NT2/D1 (cell line): ENCODE results near the gene KCNT1.

Source experiments
- DNase-seq: peaks from one replicate; pipeline ENCODE4 v3.0.0-alpha.2; 2011; ENCODE audit warnings: low read depth, low spot score
- H3K27me3 ChIP-seq: 2 replicates; pipeline ENCODE4 v1.6.0; 2011; ENCODE audit warnings: mild to moderate bottlenecking; ENCODE audit not compliant: insufficient read length, insufficient read depth
- H3K36me3 ChIP-seq: 2 replicates; pipeline ENCODE4 v1.6.1; 2011; ENCODE audit warnings: mild to moderate bottlenecking, low read length, mixed read lengths; ENCODE audit not compliant: insufficient read depth, insufficient read length
- H3K4me1 ChIP-seq: 2 replicates; pipeline ENCODE4 v1.5.1; 2011; ENCODE audit not compliant: insufficient read depth, insufficient read length
- H3K4me3 ChIP-seq: 2 replicates; pipeline ENCODE4 v1.5.1; 2011; ENCODE audit warnings: low read depth; ENCODE audit not compliant: insufficient read length
- H3K9ac ChIP-seq: 2 replicates; pipeline ENCODE4 v1.6.0; 2011; ENCODE audit warnings: low read depth; ENCODE audit not compliant: insufficient read length
- H3K9me3 ChIP-seq: 2 replicates; pipeline ENCODE4 v1.5.1; 2011; ENCODE audit warnings: mild to moderate bottlenecking, low read length; ENCODE audit not compliant: insufficient read depth
- SUZ12 ChIP-seq: IDR thresholded peaks from 2 replicates; pipeline ENCODE4 v1.6.1; 2011; ENCODE audit not compliant: insufficient read length, insufficient read depth; ENCODE audit errors: extremely low read depth
- YY1 ChIP-seq: IDR thresholded peaks from 2 replicates; pipeline ENCODE4 v1.6.1; 2011; ENCODE audit not compliant: insufficient read length, insufficient read depth
- ZNF274 ChIP-seq: IDR thresholded peaks from 2 replicates; pipeline ENCODE4 v1.6.1; 2011; ENCODE audit warnings: mild to moderate bottlenecking, low read depth, low read length

The KCNT1 gene

DNA sequence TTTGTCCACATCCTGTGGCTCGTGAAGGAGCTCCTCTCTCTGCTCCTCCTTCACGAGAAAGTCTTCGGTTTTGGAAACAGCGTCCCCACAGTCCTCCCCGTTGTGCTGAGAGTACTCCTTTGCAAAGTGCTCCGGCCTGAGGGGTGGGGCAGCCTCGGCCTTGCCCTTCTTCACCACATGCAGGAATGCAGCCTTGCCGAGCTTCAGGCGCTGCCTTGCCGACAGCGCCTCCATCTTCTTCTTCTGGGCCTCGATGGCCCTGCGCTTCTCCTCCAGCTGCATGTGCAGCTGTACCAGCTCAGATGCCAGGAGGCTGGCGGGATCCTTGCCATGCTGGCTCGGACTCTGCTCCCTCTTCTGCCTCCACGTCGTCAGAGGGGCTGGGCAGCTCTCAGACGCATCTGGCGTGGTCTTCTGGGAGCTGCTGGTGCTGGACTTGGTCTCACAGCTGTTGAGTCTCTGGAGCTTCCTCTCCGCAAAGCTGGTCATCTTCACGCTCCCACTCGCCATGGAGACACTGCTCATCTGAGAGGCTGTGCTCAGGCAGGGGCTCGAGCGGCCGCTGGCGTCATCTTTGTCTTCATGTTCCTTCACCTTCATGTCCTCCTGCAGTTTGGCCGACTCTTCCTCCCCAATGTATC, 119.9 kb downstream of the KCNT1 start:
- Histone ChIP-seq H3K4me1 (no peaks in the 10 kb centered on the region), H3K36me3 (peaks cover 87% of the 10 kb centered on the region), H3K27me3 (no peaks in the 10 kb centered on the region), H3K4me3 (no peak overlapping the region), H3K9ac (no peak overlapping the region), H3K9me3 (no peaks in the 10 kb centered on the region)
- DNase-seq = no peak
- TF ChIP-seq SUZ12 (no peak), ZNF274 (no peak), YY1 (no peak)

DNA sequence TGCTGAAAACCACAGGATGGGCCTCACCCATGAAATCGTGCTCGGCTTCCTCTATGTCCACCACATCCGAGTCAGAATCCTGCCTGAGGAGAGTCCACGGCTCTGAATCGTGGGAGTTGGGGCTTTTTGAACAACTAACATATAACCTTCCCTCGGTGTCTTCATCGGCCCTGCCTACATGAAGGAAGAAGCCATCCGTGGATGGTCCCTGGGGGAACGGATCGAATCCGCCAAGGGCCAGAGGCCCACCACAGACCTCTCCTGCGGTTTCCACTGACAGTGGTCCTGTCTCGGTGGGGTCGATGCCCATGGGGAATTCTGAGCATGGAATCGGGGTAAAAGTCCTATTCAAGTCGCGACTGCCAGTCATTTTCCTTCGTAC, 120.4 kb downstream of the KCNT1 start:
- Histone ChIP-seq H3K4me1 (no peaks in the 10 kb centered on the region), H3K36me3 (peaks cover 86% of the 10 kb centered on the region)
- TF ChIP-seq SUZ12 = no peak
- no peak for TF ChIP-seq YY1
- no peak for TF ChIP-seq ZNF274

DNA sequence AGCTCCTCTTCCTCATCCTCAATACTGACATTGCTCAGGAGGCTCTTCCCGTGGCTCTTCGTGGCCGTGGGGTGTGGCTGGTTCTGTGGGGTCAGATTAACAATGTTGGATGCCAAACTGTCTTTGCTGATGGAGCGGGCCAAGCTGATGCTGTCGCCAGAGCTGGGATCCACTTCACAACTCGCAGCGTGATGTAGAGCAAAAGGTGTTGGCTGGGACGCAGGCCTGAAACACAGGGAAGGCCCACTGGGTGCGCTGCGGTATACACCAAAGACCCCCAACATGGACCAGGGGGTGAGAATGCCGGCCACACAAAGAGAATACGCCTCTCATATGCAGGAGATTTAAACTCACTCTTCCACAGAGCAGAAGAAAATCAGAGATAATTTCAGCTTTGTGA, 121.1 kb downstream of the KCNT1 start:
- TF ChIP-seq YY1 = no peak
- no peak for TF ChIP-seq ZNF274
- TF ChIP-seq SUZ12 = no peak
- Histone ChIP-seq H3K9me3 (no peaks in the 10 kb centered on the region), H3K4me3 (no peak overlapping the region), H3K4me1 (no peaks in the 10 kb centered on the region), H3K36me3 (peaks cover 83% of the 10 kb centered on the region), H3K27me3 (no peaks in the 10 kb centered on the region), H3K9ac (no peak overlapping the region)
- no peak for DNase-seq

More for the DNA sequence above, 120.4 kb downstream of the KCNT1 start:
- no peak overlapping the region for H3K9ac ChIP-seq
- H3K9me3 ChIP-seq = no peaks in the 10 kb centered on the region
- no peak overlapping the region for H3K4me3 ChIP-seq
- H3K27me3 ChIP-seq = no peaks in the 10 kb centered on the region
- DNase-seq = no peak

DNA sequence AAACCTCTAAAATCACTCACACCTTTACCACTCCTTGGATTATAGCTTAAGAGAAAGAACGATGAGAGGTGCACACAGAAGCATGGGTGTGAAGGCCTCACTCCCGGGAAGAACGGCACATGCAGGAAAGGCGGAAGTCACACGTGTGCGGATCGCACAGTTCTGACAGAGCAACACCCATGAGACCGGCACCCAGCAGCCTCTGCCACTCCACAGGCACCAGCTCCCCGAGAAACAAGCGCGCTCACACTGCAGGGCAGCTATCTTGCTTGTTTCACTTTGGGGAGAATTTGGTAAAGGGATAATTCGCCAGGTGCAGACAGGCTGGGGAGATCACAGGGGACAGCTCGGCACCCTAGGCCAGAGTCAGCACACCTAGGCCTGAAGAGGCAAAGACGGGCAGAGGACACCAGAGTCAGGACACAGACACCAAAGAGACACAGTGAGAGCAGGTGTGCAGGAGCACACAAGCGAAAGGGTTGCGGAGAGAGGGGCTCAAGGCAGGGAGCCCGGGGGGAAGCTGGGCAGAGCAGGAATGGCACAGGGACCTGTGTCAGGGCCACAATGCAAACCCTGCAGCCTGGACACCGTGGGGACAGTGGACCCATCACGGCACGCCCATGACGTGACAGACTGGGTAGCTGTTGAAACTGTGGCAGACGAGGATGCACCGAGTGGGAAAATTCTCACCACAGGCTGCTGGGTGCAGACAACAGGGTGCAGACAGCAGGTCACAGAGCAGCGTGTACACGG, 123.6 kb downstream of the KCNT1 start:
- H3K9ac ChIP-seq = no peak overlapping the region
- H3K36me3 ChIP-seq = peaks cover 65% of the 10 kb centered on the region
- peaks cover 3% of the 10 kb centered on the region for H3K4me1 ChIP-seq
- no peaks in the 10 kb centered on the region for H3K27me3 ChIP-seq
- TF ChIP-seq SUZ12 = no peak
- no peak for TF ChIP-seq YY1
- TF ChIP-seq ZNF274 = no peak
- H3K9me3 ChIP-seq = peaks cover 13% of the 10 kb centered on the region; the same call in 1 of the 2 replicates
- no peak for DNase-seq
- H3K4me3 ChIP-seq = no peak overlapping the region

DNA sequence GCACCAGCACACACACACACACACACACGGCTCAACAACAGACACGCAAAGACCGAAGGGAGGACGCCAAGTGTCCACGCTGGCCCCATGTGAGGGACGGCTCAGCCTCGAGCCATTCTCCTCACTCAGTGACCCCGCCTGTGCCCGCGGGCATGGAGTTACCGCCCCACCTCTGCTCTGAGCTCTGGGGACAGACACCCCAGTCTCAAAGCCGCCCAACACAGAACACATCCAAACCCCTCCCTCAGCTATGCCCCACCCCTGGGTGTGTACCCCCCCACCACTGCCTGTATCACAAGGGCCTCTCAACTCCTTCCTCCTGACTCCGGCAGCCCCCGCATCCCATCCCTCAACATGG, 124.2 kb downstream of the KCNT1 start:
- Histone ChIP-seq H3K36me3 (peaks cover 59% of the 10 kb centered on the region), H3K9me3 (peaks cover 13% of the 10 kb centered on the region; the same call in 1 of the 2 replicates), H3K4me3 (no peak overlapping the region), H3K4me1 (peaks cover 3% of the 10 kb centered on the region), H3K9ac (no peak overlapping the region), H3K27me3 (no peaks in the 10 kb centered on the region)
- TF ChIP-seq SUZ12 (no peak), ZNF274 (no peak), YY1 (no peak)
- DNase-seq = no peak

DNA sequence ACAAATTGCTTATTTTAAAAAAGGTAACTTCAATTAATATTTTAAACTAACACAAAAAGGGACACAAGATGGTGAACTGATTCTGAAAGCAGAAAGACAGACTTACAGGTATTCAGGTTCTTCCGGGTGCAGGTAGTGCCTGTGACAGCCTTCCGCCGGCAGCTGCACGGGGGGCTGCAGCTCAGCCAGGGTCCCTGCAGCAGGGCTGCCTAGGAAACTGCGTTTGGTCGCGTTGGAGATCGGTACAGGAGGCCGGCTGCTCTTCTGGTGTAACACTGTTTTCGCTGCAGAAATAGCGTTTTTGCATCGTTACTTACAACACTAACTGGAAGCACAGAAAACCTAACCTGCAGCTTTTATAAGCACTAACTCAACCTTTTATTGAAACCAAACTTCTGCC, 125.3 kb downstream of the KCNT1 start:
- Histone ChIP-seq H3K9me3 (peaks cover 13% of the 10 kb centered on the region; the same call in 1 of the 2 replicates), H3K4me1 (peaks cover 3% of the 10 kb centered on the region), H3K36me3 (peaks cover 48% of the 10 kb centered on the region), H3K27me3 (no peaks in the 10 kb centered on the region), H3K9ac (no peak overlapping the region), H3K4me3 (no peak overlapping the region)
- no peak for DNase-seq
- TF ChIP-seq YY1 = no peak
- no peak for TF ChIP-seq SUZ12
- TF ChIP-seq ZNF274 = no peak

DNA sequence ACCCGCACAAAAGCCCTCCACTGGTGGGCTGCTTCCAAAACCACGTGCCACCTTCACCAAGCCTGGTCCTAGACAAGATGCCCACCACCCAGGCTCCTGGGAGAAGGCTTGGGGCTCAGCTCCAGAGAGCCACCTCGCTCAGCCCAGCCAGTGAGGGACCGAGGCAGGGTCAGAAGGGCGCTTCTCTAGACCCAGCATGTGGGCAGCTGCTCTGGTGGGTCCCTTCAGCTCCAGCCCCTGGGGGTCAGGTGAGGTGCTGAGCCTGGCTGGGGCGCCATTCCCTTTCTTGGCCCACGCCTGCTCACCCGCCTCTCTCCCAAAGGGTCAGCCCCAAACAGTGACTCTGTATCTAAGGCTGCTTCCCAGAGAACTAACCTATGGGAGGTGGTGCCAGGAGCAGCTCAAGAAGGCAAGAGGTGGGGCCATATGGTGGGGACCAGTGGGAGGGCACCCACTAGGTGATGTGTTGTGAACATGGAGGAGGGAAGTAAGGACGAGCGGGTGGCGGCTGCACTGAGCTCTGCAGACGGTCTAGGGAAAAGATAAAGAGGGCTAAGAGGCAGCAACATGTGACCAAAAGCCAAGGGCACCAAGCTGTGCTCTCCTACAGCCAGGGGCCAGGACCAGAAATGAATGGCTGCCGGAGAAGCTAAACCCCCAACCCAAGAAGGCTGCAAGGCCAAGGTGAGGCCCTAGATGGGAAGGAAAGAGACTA, 126.0 kb downstream of the KCNT1 start:
- no peak overlapping the region for H3K9ac ChIP-seq
- TF ChIP-seq SUZ12 (no peak), ZNF274 (no peak), YY1 (no peak)
- H3K4me3 ChIP-seq = no peak overlapping the region
- peaks cover 41% of the 10 kb centered on the region for H3K36me3 ChIP-seq
- H3K9me3 ChIP-seq = peaks cover 13% of the 10 kb centered on the region; the same call in 1 of the 2 replicates
- no peak for DNase-seq
- H3K27me3 ChIP-seq = no peaks in the 10 kb centered on the region
- peaks cover 3% of the 10 kb centered on the region for H3K4me1 ChIP-seq
